Skeletal muscle cell (primary cell): ENCODE measurements around the gene LRTM1.

Experiments used
- DNase-seq: peaks from one replicate; pipeline ENCODE4 v3.0.0-alpha.2; 2010; ENCODE audit warnings: low read depth
- H3K4me3 ChIP-seq: 2 replicates; pipeline ENCODE4 v1.5.1; 2011; ENCODE audit warnings: low read depth, mild to moderate bottlenecking, control low read depth, low read length, moderate library complexity

The LRTM1 gene

GRCh38 chr3:54928046-54928770 lies at the start of gene LRTM1:
Gene LRTM1, minus strand, starts transcription at chr3:54928059. Its CDS starts 148 bp downstream, at chr3:54927911.
- H3K4me3 ChIP-seq, result no peak within 1 kb of the TSS
- DNase-seq, result no peak

DNA sequence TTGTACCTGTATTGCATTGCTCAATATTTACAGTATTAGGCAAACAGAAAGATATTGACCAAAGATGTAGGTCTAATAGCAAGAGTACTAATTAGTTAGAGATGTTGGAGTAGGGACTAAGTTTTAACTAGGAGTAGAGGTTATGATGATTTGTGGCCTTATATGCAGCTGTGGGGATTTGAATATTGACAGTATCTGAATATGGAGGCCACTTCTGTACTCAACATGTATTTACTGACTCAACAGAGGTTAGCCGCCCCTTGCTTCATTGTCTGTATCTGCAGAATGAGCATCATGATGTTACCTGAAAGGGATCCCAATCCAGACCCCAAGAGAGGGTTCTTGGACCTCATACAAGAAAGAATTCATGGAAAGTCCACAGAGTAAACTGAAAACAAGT lies 49.6 kb upstream of the LRTM1 start:
- DNase-seq, result no peak
- H3K4me3 ChIP-seq, result no peak overlapping the region

DNA sequence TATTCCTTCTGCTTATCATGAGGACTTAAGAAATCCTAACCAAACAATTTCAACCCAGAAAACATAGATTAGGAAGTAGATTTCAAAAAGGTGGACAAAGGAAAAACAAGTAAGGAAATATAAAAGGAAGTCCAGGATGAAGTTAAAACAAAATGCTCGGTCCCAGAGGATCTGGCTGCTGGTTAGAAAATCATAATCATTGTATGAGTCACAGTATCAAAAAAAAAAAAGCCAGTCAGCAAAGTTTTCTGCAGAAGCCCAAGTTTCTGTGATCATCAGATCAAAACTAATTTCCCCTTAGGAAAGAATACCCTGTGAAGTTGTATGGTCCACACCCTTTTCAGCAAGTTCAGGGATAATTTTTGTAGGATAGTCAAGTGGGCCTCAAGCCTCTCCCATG lies 43.0 kb upstream of the LRTM1 start:
- H3K4me3 ChIP-seq, result no peak overlapping the region
- DNase-seq, result no peak

- H3K4me3 ChIP-seq, result no peak overlapping the region
- no peak for DNase-seq
Measured at GRCh38 chr3:54969652-54970051, 41.8 kb upstream of the LRTM1 start.

- peak; percentile 60 for DNase-seq
- no peak overlapping the region for H3K4me3 ChIP-seq
Measured at GRCh38 chr3:54968546-54969172, 40.8 kb upstream of the LRTM1 start.

- DNase-seq, result peak; percentile 60
- H3K4me3 ChIP-seq, result no peak overlapping the region
Measured at GRCh38 chr3:54967731-54968161, 39.9 kb upstream of the LRTM1 start.

- no peak for DNase-seq
- H3K4me3 ChIP-seq, result no peak overlapping the region
Measured at GRCh38 chr3:54966979-54967378, 39.1 kb upstream of the LRTM1 start.

GRCh38 chr3:54965746-54966145 lies 37.9 kb upstream of the LRTM1 start:
- no peak overlapping the region for H3K4me3 ChIP-seq
- DNase-seq, result peak; percentile 60

DNA sequence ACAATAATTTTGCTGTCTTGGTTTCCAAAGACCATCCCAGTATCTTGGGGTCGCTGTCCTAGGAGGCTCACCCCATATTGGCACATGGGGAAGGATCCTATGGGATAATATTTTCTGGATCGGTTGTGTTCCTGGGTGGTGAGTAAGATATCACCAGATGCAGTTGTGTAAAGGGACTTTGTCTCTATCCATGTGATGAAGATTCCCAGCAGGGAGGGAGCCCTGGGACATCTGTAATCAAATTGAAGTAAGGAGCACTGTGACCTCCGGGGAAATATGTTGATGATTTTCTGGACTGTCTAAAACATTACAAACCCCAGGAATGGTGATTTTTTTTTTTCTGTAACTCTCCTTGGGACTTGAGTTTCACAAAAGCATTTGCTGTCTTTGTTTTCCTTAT lies 36.2 kb upstream of the LRTM1 start:
- H3K4me3 ChIP-seq, result no peak overlapping the region
- no peak for DNase-seq

DNA sequence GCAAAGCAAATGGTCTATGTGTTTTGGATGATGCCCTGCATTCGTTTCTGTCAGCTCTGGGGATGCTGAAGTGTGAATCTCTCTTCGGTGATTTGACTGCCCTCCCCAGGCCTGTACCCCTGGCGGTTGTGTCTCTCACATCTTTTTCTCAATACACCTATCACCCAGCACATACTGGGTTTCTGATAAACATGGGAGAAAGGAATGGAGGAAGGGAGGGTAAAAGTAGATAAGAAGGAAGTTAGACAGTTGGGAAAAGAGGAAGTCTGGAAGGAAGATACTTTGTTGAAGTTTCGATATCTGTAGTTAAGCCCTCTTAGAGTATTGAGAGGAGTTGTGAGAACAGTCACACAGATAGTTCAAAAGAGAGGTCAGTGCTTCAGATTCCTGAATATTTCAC lies 35.8 kb upstream of the LRTM1 start:
- H3K4me3 ChIP-seq, result no peak overlapping the region
- no peak for DNase-seq

DNA sequence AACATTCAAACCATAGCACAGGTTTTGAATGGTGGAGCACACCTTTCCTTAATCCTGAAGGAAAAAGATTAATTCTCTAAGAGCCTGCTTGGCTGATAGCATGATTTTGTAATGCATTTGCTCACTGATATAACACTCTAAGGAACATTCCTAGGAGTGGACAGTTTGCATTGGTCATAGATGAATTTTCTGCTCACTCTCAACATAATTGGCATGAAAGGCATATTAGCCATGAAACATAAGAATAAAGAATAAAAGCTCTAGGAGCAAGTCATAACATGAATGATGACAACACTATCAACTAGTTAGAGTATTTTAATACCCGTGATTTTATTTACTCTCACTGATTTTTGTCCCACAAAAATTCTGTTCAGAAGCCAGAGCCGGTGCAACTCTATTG lies 34.3 kb upstream of the LRTM1 start:
- H3K4me3 ChIP-seq, result no peak overlapping the region
- DNase-seq, result no peak

- DNase-seq, result no peak
Measured at GRCh38 chr3:54960701-54961100, 32.8 kb upstream of the LRTM1 start.

DNA sequence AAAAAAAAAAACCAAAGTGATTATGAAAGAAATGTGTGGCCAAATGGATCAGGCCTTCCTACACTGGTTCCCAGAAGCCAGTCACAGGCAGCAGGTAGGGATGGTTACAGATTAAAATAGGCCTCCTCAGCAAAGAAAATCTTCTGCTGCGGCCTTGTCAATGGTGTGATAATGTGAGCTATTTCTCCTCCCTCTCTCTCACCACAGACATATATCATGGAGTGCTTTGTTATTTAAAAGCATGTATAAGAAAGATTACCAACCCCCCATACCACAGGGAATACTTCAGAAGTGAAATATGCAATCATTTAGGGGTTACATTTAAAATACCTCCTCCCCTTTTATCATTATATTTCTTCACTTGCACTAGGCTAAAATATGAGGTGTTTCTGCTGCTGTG lies 32.2 kb upstream of the LRTM1 start:
- no peak for DNase-seq
- no peak overlapping the region for H3K4me3 ChIP-seq

More at GRCh38 chr3:54960701-54961100, 32.8 kb upstream of the LRTM1 start:
- H3K4me3 ChIP-seq, result no peak overlapping the region

GRCh38 chr3:54957711-54958110 lies 29.9 kb upstream of the LRTM1 start:
- DNase-seq, result no peak
- no peak overlapping the region for H3K4me3 ChIP-seq

DNA sequence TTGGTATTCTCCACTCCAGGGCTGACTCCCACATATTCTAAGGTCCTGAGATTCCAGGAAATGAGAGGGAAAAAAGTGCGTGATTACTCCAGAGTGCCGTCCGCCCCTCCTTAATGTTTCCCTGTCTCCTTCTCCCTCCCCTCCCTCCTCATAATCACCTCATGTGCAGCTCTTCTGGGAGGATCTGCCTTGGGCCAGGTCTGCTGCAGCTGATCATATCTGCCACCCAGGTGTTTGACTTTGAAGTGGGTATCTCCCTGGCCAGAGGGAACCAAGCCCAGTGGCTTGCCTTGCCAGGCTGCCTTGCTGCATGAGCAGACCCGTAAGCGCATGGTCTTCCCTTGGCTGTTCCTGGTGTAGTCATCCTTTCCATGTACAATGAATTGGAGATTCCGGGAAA lies 28.1 kb upstream of the LRTM1 start:
- DNase-seq, result no peak

DNA sequence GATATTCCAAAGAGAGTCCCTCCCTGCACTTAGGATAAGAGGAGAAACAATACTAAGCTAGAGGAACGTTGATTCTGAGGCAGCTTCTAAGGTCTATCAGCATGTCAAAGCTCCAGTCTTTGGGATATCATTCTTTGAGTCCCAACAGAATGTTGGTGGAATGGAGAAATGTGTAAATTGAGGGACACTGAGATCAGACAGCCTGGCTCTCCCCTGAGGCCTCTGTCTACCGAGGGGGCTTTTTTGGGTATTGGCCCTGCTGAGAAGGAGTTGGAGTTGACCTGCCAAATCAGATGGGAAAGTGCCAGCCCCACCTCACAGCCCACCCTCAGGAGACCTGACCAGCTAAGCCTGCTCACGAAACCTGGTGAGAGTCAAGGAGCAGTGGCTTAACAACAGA lies 27.6 kb upstream of the LRTM1 start:
- H3K4me3 ChIP-seq, result no peak overlapping the region
- DNase-seq, result no peak

More for the DNA sequence above, 28.1 kb upstream of the LRTM1 start:
- H3K4me3 ChIP-seq, result no peak overlapping the region

GRCh38 chr3:54954521-54954920 lies 26.7 kb upstream of the LRTM1 start:
- DNase-seq, result no peak
- H3K4me3 ChIP-seq, result no peak overlapping the region

DNA sequence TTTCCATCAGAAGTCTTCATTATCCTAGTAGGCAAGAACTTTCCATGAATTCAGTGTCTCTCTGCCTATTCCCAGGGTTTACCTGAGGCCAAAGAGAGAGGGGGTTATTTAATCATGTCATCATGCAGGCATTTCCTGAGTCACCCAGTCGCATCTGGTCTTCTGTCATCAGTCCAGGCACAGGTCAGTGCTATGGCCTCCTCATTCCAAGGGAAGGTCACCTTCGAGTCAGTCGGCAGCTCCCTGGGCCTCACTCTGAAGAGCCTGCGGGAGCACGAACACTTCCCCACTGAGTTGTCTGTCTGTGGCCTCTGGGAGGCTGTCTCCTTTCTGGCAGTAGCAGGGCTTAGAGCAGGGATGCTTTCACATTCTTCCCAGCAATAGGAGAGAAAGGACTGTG lies 26.2 kb upstream of the LRTM1 start:
- H3K4me3 ChIP-seq, result no peak overlapping the region
- peak; percentile 72 for DNase-seq

GRCh38 chr3:54951405-54951804 lies 23.5 kb upstream of the LRTM1 start:
- no peak overlapping the region for H3K4me3 ChIP-seq

DNA sequence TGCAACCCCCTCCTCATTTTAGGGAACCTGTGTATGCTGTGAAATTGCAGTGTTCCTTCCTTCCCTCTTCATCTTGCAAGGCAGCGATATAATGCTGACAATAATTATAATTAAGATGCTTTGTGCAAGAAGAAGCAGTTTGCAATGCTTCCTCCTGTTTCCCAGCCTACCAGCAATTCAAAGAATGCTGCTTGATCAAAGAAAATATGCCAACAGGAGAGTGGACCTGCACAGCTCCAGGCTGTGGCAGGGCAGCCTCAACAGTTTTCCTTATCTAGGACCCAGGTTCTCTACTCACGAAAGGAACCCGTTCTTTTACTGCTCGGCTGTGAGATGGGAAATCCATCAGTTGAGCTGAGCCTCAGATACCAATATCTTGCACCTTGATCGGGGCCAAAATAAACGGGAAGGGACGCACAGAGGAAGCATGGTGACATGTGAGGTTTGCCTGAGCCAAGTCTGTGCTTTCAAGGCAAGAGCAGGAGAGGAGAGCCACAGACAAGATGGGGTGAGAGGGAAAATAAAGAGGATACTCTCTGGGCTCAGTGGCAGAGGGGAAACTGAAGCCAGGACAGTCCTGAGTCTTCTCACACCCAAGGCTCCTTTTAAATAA lies 22.6 kb upstream of the LRTM1 start:
- no peak for DNase-seq
- no peak overlapping the region for H3K4me3 ChIP-seq

More at GRCh38 chr3:54951405-54951804, 23.5 kb upstream of the LRTM1 start:
- peak; percentile 84 for DNase-seq
